Ovary (tissue), 9 donors: ENCODE results near the gene THADA. TPM values are rescaled to one million over a fixed set of nuclear protein-coding genes. Genes with fewer than 3 reads are reported as not detected.

ENCODE experiments used
- DNase-seq, 5 donors: peaks; one replicate each; pipeline ENCODE4 v3.0.0-alpha.2; 2019 to 2020
- H3K27ac ChIP-seq, 2 donors: fragments of 200-600 bp; one replicate each; pipeline versions ENCODE4 v1.5.1 to v1.8.0; 2019 to 2022
- H3K27me3 ChIP-seq: fragments of 200-600 bp; one replicate; pipeline ENCODE4 v1.8.0; 2022
- H3K36me3 ChIP-seq: fragments of 200-600 bp; sonication (generic); one replicate; pipeline ENCODE4 v1.5.1; 2019
- H3K4me1 ChIP-seq: one replicate; pipeline ENCODE4 v1.8.1; 2013; ENCODE audit warnings: mild to moderate bottlenecking, moderate library complexity; ENCODE audit not compliant: insufficient read depth
- H3K4me3 ChIP-seq: fragments of 200-600 bp; sonication (generic); one replicate; pipeline ENCODE4 v1.5.1; 2017
- H3K9me3 ChIP-seq, 2 donors: fragments of 200-600 bp in 1 of 2; sonication (generic) in 1 of 2; one replicate each; pipeline versions ENCODE4 v1.5.1 to v1.8.1; 2013 to 2019; ENCODE audit warnings: mild to moderate bottlenecking in 1 of 2, moderate library complexity in 1 of 2
- CTCF ChIP-seq, 3 donors: fragments of 450-650 bp in 2 of 3; fragments of 200-600 bp in 1 of 3; IDR thresholded peaks; one replicate each; pipeline versions ENCODE4 v1.5.1 to v1.8.0; 2016 to 2022; ENCODE audit warnings: antibody characterized with exemption in 3 of 3, mild to moderate bottlenecking in 1 of 3
- EP300 ChIP-seq: sonication (generic); formaldehyde crosslinking; IDR thresholded peaks from one replicate; pipeline ENCODE4 v1.6.1; 2017; ENCODE audit warnings: antibody characterized with exemption
- POLR2A ChIP-seq: fragments of 450-650 bp; IDR thresholded peaks from one replicate; pipeline ENCODE4 v1.6.1; 2017; ENCODE audit warnings: antibody characterized with exemption, mild to moderate bottlenecking, moderate library complexity
- WGBS, 3 donors: extraction: QIAGEN DNeasy Blood & Tissue Kit in 1 of 3; methylation state at CpG; one replicate each; pipeline versions ENCODE4 v1.1.5 to v1.1.7; 2013 to 2017; 5-methylcytosine and 5-hydroxymethylcytosine counted together
- intact Hi-C, 4 donors: fragments of 100-400 bp; cut with DNase I; formaldehyde crosslinking; loops; one replicate each; pipeline versions ENCODE4 v1.11.0 to v1.15.1; 2022 to 2023
- polyA plus RNA-seq, 2 donors: library from polyadenylated mRNA; stranded (reverse); fragments of 200-250 nt in 1 of 2; fragments of 350-450 nt in 1 of 2; fragmentation: Illumina TruSeq in 1 of 2; extraction: RNeasy Lipid Tissue Mini Kit (QIAGEN cat#74804) in 1 of 2; gene quantifications; one replicate each; pipeline ENCODE4 v1.2.3, GENCODE V29; 2013 to 2014
- total RNA-seq, 7 donors: library from RNA; depleted of rRNA in 2 of 7; stranded (reverse); fragments of >200 nt in 2 of 7; fragmentation: NEBNext Ultra II Directional in 3 of 7; extraction: Animal tissue kit (Norgen Biotek cat#: 25700) in 3 of 7; gene quantifications; one replicate each; pipeline versions ENCODE4 v1.1.0 to v1.2.4, GENCODE V29; 2016 to 2023
- donor health status: DM: no; HTN: no; CAD: no; lungs with moderate emphysema.
- donor health status: DM: no; HTN: no; CAD: no.
- donor health status: Bipolar disorder and iron deficiency.
- donor health status: DM: yes; HTN: yes; CAD: no.
- donor health status: DM: no; HTN: no; CAD: no.
- donor health status: DM: yes; HTN: yes; CAD: no.

The THADA gene
- total and polyA plus RNA-seq, 9 donors = 14.0 to 46.8 (median 28.6) TPM

- intact Hi-C loops = no loop called here
- H3K27ac ChIP-seq = peak overlapping the region in 1 of 2 donors; percentile 31
- no peaks in the 10 kb centered on the region for H3K36me3 ChIP-seq
- peaks cover 4% of the 10 kb centered on the region for H3K4me1 ChIP-seq
- H3K9me3 ChIP-seq = no peaks in the 10 kb centered on the region
- no peak for DNase-seq
- TF ChIP-seq POLR2A = no peak
- no peak for TF ChIP-seq CTCF (IDR thresholded peaks at IDR 0.05)
- no peak for TF ChIP-seq EP300
- no peaks in the 10 kb centered on the region for H3K27me3 ChIP-seq
- 72 to 76% (median 74%) methylated on average over 4 of the region's 4 CpGs for WGBS, 3 donors
- H3K4me3 ChIP-seq = no peak overlapping the region
Measured at GRCh38 chr2:43370146-43370545, 225.7 kb downstream of the THADA start.

GRCh38 chr2:43368483-43369385, 227.1 kb downstream of the THADA start:
- Histone ChIP-seq H3K4me1 (peaks cover 4% of the 10 kb centered on the region), H3K36me3 (no peaks in the 10 kb centered on the region), H3K4me3 (no peak overlapping the region), H3K9me3 (no peaks in the 10 kb centered on the region), H3K27me3 (no peaks in the 10 kb centered on the region), H3K27ac (no peak overlapping the region)
- no peak for TF ChIP-seq POLR2A
- no peak for TF ChIP-seq EP300
- TF ChIP-seq CTCF (IDR thresholded peaks at IDR 0.05) = no peak
- DNase-seq = no peak
- 74 to 82% (median 80%) methylated on average over 5 of the region's 5 CpGs for WGBS, 3 donors
- intact Hi-C loops = no loop called here

GRCh38 chr2:43367012-43367782, 228.6 kb downstream of the THADA start:
- Histone ChIP-seq H3K27me3 (no peaks in the 10 kb centered on the region), H3K36me3 (no peaks in the 10 kb centered on the region), H3K4me1 (peaks cover 4% of the 10 kb centered on the region), H3K9me3 (no peaks in the 10 kb centered on the region), H3K4me3 (no peak overlapping the region), H3K27ac (no peak overlapping the region)
- no peak for DNase-seq
- intact Hi-C loops = no loop called here
- no peak for TF ChIP-seq CTCF (IDR thresholded peaks at IDR 0.05)
- TF ChIP-seq EP300 = no peak
- TF ChIP-seq POLR2A = no peak
- WGBS, 3 donors = 96% methylated on average over 3 of the region's 3 CpGs

- intact Hi-C loops = no loop called here
- H3K9me3 ChIP-seq = no peaks in the 10 kb centered on the region
- no peak for DNase-seq
- H3K27me3 ChIP-seq = no peaks in the 10 kb centered on the region
- H3K36me3 ChIP-seq = no peaks in the 10 kb centered on the region
- 93 to 95% (median 93%) methylated on average over 4 of the region's 4 CpGs for WGBS, 3 donors
- no peak overlapping the region for H3K4me3 ChIP-seq
- peaks cover 5% of the 10 kb centered on the region for H3K4me1 ChIP-seq
- H3K27ac ChIP-seq = no peak overlapping the region
- no peak for TF ChIP-seq CTCF (IDR thresholded peaks at IDR 0.05)
- no peak for TF ChIP-seq EP300
- TF ChIP-seq POLR2A = no peak
Measured at GRCh38 chr2:43363120-43363519, 232.7 kb downstream of the THADA start.
